ENCODE results near the gene S100PBP.

The S100PBP gene

DNA sequence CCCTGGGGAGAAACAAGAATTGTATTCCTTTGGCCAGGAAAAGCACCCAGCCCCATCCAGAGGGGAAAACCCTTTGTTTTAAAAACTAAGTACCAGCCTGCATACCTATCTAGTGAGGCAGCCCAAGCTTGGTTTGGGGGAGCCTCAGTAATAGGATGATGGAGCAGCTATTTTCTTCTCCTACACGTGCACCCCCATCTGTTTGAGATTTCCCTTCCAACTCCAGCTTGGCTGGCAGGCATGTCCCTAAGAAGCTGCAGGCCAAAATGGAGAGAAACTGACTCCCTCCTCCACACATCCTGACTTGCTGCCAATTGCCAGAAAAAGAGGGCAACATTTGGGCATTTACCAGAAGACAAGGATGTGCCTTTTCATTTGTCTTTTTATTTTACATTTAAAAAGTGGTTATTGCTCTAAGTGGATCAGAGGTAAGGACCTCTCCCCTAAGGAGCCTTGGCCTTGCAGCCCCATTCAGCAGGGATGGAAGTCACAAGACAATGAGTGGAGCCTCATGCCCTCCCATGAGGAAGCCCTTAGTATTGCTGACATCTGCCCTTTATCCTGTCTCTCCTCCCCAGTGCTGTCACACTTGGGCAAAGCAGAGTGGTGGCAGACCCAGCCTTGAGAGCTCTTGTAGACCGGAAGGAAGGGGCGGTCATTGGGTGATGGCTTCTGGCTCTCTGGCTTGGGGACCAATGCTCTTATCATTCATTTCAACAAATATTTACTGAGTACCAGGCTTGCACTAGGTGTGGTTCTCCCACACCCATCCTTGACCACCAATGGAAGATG, 44.6 kb downstream of the S100PBP start:
- no peak overlapping the region for H3K4me3 ChIP-seq (ENCODE audit: low read depth, low read length)
- no peak for TF ChIP-seq CTCF (IDR thresholded peaks at IDR 0.05; ENCODE audit: low read depth, low read length)

- TF ChIP-seq CTCF (IDR thresholded peaks at IDR 0.05; ENCODE audit: low read depth, low read length), result no peak
- no peak overlapping the region for H3K4me3 ChIP-seq (ENCODE audit: low read depth, low read length)
These were observed 45.9 kb downstream of the S100PBP start for GRCh38 chr1:32863218-32863880.

DNA sequence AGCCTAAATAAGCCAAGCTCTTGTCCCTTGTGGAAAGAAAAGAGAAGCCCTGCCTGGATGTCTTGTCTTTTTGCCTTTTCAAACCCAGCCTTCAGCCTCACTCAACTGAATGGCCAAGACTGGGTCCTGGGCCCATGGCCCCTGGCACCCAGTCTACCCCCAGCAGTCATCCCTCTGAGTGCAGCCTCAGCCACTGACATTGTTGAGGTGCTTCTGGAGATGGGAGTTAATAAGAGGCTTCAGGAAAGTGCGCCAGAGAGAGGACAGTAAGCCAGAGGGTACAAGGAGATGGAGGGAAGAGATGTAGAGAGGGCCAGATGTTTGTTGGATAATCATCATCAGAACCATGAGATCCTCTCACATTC, 46.4 kb downstream of the S100PBP start:
- no peak overlapping the region for H3K4me3 ChIP-seq (ENCODE audit: low read depth, low read length)

DNA sequence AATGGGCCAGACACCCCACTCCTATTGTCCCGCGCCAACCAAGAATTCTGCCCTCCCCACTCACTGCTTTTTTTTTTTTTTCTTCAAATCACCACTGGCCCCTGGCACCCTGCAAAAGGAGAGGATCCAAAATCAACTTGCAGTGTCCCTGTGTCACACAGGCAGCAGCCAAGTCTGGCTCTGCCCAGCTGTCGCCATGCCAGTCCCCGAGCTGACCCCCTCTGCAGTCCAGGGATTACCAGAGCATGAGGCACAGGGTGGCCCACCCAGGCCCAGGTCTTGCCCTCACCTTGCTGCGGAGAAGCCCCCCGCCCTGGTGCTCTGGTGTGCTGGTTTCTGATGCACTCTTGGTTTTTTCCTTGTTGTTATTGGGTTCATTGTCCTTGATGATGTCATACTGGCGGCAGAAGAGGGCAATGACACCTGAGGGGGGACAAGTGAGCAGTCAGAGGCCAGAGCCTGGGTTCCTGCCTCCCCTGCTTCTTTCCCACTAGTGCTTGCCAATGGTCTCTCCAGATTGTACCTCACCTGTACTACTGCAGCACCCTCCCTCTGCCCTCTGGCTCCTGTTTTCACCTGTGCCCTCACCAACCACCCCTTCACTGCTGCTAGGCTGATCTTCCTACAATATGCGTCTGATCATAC, 47.0 kb downstream of the S100PBP start:
- TF ChIP-seq CTCF (IDR thresholded peaks at IDR 0.05; ENCODE audit: low read depth, low read length), result no peak
- H3K4me3 ChIP-seq (ENCODE audit: low read depth, low read length), result no peak overlapping the region

More for the DNA sequence above, 46.4 kb downstream of the S100PBP start:
- TF ChIP-seq CTCF (IDR thresholded peaks at IDR 0.05; ENCODE audit: low read depth, low read length), result no peak

DNA sequence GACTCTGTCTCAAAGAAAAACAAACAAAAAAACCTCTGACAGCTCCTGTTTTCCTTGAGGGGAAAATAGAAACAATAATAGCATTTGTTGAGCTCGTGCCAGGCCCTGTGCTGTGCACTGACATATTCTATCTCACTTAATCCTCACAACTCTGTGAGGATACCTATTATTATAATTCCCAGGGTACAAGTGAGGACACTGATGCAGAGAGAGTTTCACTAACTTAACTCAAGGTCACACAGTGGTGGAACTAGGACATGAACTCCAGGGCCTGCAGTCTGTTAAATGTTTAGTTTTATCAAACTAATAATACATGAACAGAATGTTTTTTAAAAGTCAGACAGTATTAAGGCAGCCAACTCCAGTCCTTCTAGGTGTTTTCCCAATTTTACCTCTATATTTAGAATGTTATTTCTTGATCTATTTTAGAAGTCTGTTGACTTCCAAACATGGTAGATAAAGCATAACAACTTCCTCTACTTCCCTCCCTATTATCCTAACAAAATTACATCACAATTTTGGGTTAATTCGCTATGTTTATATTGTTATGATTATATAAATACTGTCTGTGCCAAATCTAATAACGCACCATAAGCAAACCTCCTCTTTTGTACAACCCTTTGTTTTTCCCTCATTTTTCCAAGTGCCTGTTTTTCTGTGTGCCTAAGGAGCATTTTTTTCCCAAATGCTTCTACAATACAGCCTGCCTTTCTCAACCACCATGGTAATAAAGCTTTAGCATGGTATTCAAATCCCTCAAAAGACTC, 48.4 kb downstream of the S100PBP start:
- TF ChIP-seq CTCF (IDR thresholded peaks at IDR 0.05; ENCODE audit: low read depth, low read length), result no peak
- H3K4me3 ChIP-seq (ENCODE audit: low read depth, low read length), result no peak overlapping the region

DNA sequence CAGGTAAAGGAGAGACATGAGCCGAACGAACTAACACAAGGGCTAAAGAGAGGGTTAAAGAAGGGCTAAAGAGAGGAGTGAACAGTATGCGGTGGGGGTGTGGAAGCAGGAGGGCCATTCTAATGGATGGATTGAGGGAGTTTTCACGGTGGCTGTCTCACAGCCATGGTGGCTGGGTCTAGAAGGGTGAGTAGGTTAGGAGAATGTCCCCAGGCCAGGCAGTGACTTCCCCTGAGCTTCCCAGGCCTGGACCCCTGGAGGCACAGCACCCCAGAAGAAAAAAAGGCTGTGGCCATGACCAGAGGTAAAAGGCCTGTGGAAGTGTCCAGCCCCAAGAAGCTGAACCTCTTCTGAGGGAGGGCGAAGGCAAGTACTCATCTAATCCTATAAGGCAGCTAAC, 49.7 kb downstream of the S100PBP start:
- no peak for TF ChIP-seq CTCF (IDR thresholded peaks at IDR 0.05; ENCODE audit: low read depth, low read length)
- no peak overlapping the region for H3K4me3 ChIP-seq (ENCODE audit: low read depth, low read length)
